Panc1 (cell line): ENCODE measurements around the gene CYP27B1.

Source experiments
- CTCF ChIP-seq: fragments of 450-650 bp; IDR thresholded peaks from 2 replicates; pipeline ENCODE4 v1.5.1; 2017; ENCODE audit warnings: mild to moderate bottlenecking
- REST ChIP-seq, 2 experiments: IDR thresholded peaks; 2 replicates each; pipeline ENCODE4 v1.6.1; 2011 to 2012; ENCODE audit warnings: low read depth in 2 of 2, control low read depth in 1 of 2, low read length in 1 of 2, mild to moderate bottlenecking in 1 of 2, moderate library complexity in 1 of 2; ENCODE audit not compliant: insufficient read depth in 1 of 2
- SIN3A ChIP-seq: IDR thresholded peaks from 2 replicates; pipeline ENCODE4 v1.6.1; 2012; ENCODE audit warnings: low read depth, mild to moderate bottlenecking, low read length, moderate library complexity, borderline replicate concordance; ENCODE audit not compliant: insufficient read depth

GRCh38 chr12:57751432-57751787 lies 15.5 kb downstream of the CYP27B1 start:
- TF ChIP-seq CTCF (no peak), REST (IDR thresholded peaks at IDR 0.05; ENCODE audit: insufficient read depth in 1 of 2, low read depth in 2 of 2, low read length in 1 of 2) (no peak), SIN3A (no peak)
